Mononuclear cell (primary cell): Measurements from ENCODE around the gene IGF2BP3. TPM values are rescaled to one million over a fixed set of nuclear protein-coding genes. Genes with fewer than 3 reads are reported as not detected.

Source experiments
- H3K27me3 ChIP-seq: 2 replicates; pipeline ENCODE4 v1.6.0; 2011; ENCODE audit warnings: low read length, control low read depth; ENCODE audit not compliant: insufficient read depth
- H3K4me1 ChIP-seq: 2 replicates; pipeline ENCODE4 v1.5.1; 2011; ENCODE audit warnings: mild to moderate bottlenecking, low read length, control low read depth; ENCODE audit not compliant: insufficient read depth
- H3K4me3 ChIP-seq: 2 replicates; pipeline ENCODE4 v1.5.1; 2011; ENCODE audit warnings: mild to moderate bottlenecking, low read length, moderate library complexity
- H3K9me3 ChIP-seq: 2 replicates; pipeline ENCODE4 v1.5.1; 2011; ENCODE audit warnings: low read depth, mild to moderate bottlenecking, control low read depth, low read length
- total RNA-seq: library from RNA; depleted of rRNA; stranded (reverse); fragments of >200 nt; gene quantifications from one replicate; pipeline ENCODE4 v1.2.3, GENCODE V29; 2012

IGF2BP3 gene
- total RNA-seq, 1 donor = 13.7 TPM

GRCh38 chr7:23295401-23295697, 174.9 kb downstream of the IGF2BP3 start:
- Histone ChIP-seq H3K27me3 (no peaks in the 10 kb centered on the region), H3K4me1 (peaks cover 18% of the 10 kb centered on the region), H3K4me3 (no peak overlapping the region), H3K9me3 (no peaks in the 10 kb centered on the region)

GRCh38 chr7:23294549-23295400, 175.5 kb downstream of the IGF2BP3 start:
- Histone ChIP-seq H3K9me3 (no peaks in the 10 kb centered on the region), H3K4me1 (peaks cover 13% of the 10 kb centered on the region), H3K4me3 (no peak overlapping the region), H3K27me3 (no peaks in the 10 kb centered on the region)

GRCh38 chr7:23293500-23294073, 176.7 kb downstream of the IGF2BP3 start:
- Histone ChIP-seq H3K4me3 (no peak overlapping the region), H3K27me3 (no peaks in the 10 kb centered on the region), H3K4me1 (peaks cover 7% of the 10 kb centered on the region), H3K9me3 (no peaks in the 10 kb centered on the region)

- no peak overlapping the region for H3K4me3 ChIP-seq
- no peaks in the 10 kb centered on the region for H3K9me3 ChIP-seq
- H3K27me3 ChIP-seq = no peaks in the 10 kb centered on the region
- H3K4me1 ChIP-seq = peaks cover 9% of the 10 kb centered on the region
Measured at GRCh38 chr7:23292623-23293022, 177.7 kb downstream of the IGF2BP3 start.

GRCh38 chr7:23291957-23292560, 178.2 kb downstream of the IGF2BP3 start:
- Histone ChIP-seq H3K4me3 (no peak overlapping the region), H3K4me1 (peaks cover 13% of the 10 kb centered on the region), H3K9me3 (no peaks in the 10 kb centered on the region), H3K27me3 (no peaks in the 10 kb centered on the region)

- Histone ChIP-seq H3K4me1 (peaks cover 13% of the 10 kb centered on the region), H3K27me3 (no peaks in the 10 kb centered on the region), H3K9me3 (no peaks in the 10 kb centered on the region), H3K4me3 (no peak overlapping the region)
Measured at GRCh38 chr7:23290993-23291392, 179.3 kb downstream of the IGF2BP3 start.

GRCh38 chr7:23287612-23288011, 182.7 kb downstream of the IGF2BP3 start:
- Histone ChIP-seq H3K4me1 (peaks cover 7% of the 10 kb centered on the region), H3K9me3 (no peaks in the 10 kb centered on the region), H3K4me3 (no peak overlapping the region), H3K27me3 (no peaks in the 10 kb centered on the region)

- Histone ChIP-seq H3K4me3 (no peak overlapping the region), H3K9me3 (no peaks in the 10 kb centered on the region), H3K4me1 (peaks cover 7% of the 10 kb centered on the region), H3K27me3 (no peaks in the 10 kb centered on the region)
Measured at GRCh38 chr7:23285657-23286646, 184.3 kb downstream of the IGF2BP3 start.

GRCh38 chr7:23284871-23285270, 185.4 kb downstream of the IGF2BP3 start:
- Histone ChIP-seq H3K4me3 (no peak overlapping the region), H3K4me1 (peaks cover 7% of the 10 kb centered on the region), H3K27me3 (no peaks in the 10 kb centered on the region), H3K9me3 (no peaks in the 10 kb centered on the region)

GRCh38 chr7:23283086-23283485, 187.2 kb downstream of the IGF2BP3 start:
- Histone ChIP-seq H3K4me3 (no peak overlapping the region), H3K9me3 (no peaks in the 10 kb centered on the region), H3K4me1 (peaks cover 7% of the 10 kb centered on the region), H3K27me3 (no peaks in the 10 kb centered on the region)

GRCh38 chr7:23279819-23280525, 190.3 kb downstream of the IGF2BP3 start:
- Histone ChIP-seq H3K9me3 (no peaks in the 10 kb centered on the region), H3K4me3 (no peak overlapping the region), H3K27me3 (no peaks in the 10 kb centered on the region), H3K4me1 (no peaks in the 10 kb centered on the region)

GRCh38 chr7:23277359-23277989, 192.8 kb downstream of the IGF2BP3 start:
- Histone ChIP-seq H3K4me3 (no peak overlapping the region), H3K9me3 (no peaks in the 10 kb centered on the region), H3K4me1 (no peaks in the 10 kb centered on the region), H3K27me3 (no peaks in the 10 kb centered on the region)

- no peak overlapping the region for H3K4me3 ChIP-seq
- H3K4me1 ChIP-seq = no peaks in the 10 kb centered on the region
- H3K27me3 ChIP-seq = no peaks in the 10 kb centered on the region
- H3K9me3 ChIP-seq = no peaks in the 10 kb centered on the region
Measured at GRCh38 chr7:23276947-23277346, 193.3 kb downstream of the IGF2BP3 start.

- Histone ChIP-seq H3K4me3 (no peak overlapping the region), H3K4me1 (no peaks in the 10 kb centered on the region), H3K27me3 (no peaks in the 10 kb centered on the region), H3K9me3 (no peaks in the 10 kb centered on the region)
Measured at GRCh38 chr7:23276376-23276775, 193.9 kb downstream of the IGF2BP3 start.
